ENCODE measurements around the gene DEFB132.

DNA sequence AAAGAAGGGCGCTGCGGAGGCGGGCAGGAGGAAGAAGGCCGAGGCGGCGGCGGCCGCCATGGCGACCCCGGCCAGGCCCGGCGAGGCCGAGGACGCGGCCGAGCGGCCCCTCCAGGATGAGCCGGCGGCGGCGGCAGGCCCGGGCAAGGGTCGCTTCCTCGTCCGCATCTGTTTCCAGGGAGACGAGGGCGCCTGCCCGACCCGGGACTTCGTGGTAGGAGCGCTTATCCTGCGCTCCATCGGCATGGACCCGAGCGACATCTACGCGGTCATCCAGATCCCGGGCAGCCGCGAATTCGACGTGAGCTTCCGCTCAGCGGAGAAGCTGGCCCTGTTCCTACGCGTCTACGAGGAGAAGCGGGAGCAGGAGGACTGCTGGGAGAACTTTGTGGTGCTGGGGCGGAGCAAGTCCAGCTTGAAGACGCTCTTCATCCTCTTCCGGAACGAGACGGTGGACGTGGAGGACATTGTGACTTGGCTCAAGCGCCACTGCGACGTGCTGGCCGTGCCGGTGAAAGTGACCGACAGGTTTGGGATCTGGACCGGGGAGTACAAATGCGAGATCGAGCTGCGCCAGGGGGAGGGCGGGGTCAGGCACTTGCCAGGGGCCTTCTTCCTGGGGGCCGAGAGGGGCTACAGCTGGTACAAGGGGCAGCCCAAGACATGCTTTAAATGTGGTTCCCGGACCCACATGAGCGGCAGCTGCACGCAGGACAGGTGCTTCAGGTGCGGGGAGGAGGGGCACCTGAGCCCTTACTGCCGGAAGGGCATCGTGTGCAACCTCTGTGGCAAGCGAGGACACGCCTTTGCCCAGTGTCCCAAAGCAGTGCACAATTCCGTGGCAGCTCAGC lies 40.6 kb downstream of the DEFB132 start:
- TF ChIP-seq, protein P1, sequence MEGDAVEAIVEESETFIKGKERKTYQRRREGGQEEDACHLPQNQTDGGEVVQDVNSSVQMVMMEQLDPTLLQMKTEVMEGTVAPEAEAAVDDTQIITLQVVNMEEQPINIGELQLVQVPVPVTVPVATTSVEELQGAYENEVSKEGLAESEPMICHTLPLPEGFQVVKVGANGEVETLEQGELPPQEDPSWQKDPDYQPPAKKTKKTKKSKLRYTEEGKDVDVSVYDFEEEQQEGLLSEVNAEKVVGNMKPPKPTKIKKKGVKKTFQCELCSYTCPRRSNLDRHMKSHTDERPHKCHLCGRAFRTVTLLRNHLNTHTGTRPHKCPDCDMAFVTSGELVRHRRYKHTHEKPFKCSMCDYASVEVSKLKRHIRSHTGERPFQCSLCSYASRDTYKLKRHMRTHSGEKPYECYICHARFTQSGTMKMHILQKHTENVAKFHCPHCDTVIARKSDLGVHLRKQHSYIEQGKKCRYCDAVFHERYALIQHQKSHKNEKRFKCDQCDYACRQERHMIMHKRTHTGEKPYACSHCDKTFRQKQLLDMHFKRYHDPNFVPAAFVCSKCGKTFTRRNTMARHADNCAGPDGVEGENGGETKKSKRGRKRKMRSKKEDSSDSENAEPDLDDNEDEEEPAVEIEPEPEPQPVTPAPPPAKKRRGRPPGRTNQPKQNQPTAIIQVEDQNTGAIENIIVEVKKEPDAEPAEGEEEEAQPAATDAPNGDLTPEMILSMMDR (IDR thresholded peaks at IDR 0.05), result no peak
- TF ChIP-seq EZH2 (IDR thresholded peaks at IDR 0.05; ENCODE audit: borderline replicate concordance, insufficient read depth, low read depth, low read length, poor library complexity, severe bottlenecking), result no peak
